H9 (cell line): Measurements from ENCODE around the gene NUFIP2. TPM values are rescaled to one million over a fixed set of nuclear protein-coding genes. Genes with fewer than 3 reads are reported as not detected.

Experiments
- DNase-seq: peaks from one replicate; pipeline ENCODE4 v3.0.0-alpha.2; 2017
- H2AFZ ChIP-seq: one replicate; pipeline ENCODE4 v1.6.1; 2013; ENCODE audit warnings: mild to moderate bottlenecking, low read length, control low read depth, moderate library complexity
- H2AK5ac ChIP-seq: 2 replicates; pipeline ENCODE4 v1.6.1; 2013; ENCODE audit warnings: low read length, control low read depth, mixed read lengths; ENCODE audit not compliant: insufficient read length
- H2BK120ac ChIP-seq: one replicate; pipeline ENCODE4 v1.6.1; 2013; ENCODE audit warnings: low read depth, mild to moderate bottlenecking, low read length, control low read depth, inconsistent platforms; ENCODE audit not compliant: poor library complexity, severe bottlenecking
- H2BK12ac ChIP-seq: 2 replicates; pipeline ENCODE4 v1.6.1; 2013; ENCODE audit warnings: low read length, control low read depth, mixed read lengths, low read depth; ENCODE audit not compliant: insufficient read length
- H2BK15ac ChIP-seq: 2 replicates; pipeline ENCODE4 v1.6.1; 2013; ENCODE audit warnings: low read depth, low read length, control low read depth
- H2BK20ac ChIP-seq: one replicate; pipeline ENCODE4 v1.6.1; 2013; ENCODE audit warnings: low read depth, mild to moderate bottlenecking, low read length, control low read depth, inconsistent platforms; ENCODE audit not compliant: poor library complexity, severe bottlenecking
- H2BK5ac ChIP-seq: 2 replicates; pipeline ENCODE4 v1.6.1; 2013; ENCODE audit warnings: low read length, control low read depth, mixed read lengths; ENCODE audit not compliant: insufficient read length
- H3K14ac ChIP-seq: 2 replicates; pipeline ENCODE4 v1.6.1; 2013; ENCODE audit warnings: low read length, control low read depth; ENCODE audit not compliant: insufficient read depth
- H3K18ac ChIP-seq: 2 replicates; pipeline ENCODE4 v1.6.1; 2013; ENCODE audit warnings: low read depth, mild to moderate bottlenecking, mixed read lengths, low read length, control low read depth; ENCODE audit not compliant: insufficient read length
- H3K23ac ChIP-seq: 2 replicates; pipeline ENCODE4 v1.6.1; 2013; ENCODE audit warnings: low read length, control low read depth, mixed read lengths, low read depth; ENCODE audit not compliant: insufficient read length
- H3K23me2 ChIP-seq: 2 replicates; pipeline ENCODE4 v1.6.1; 2013; ENCODE audit warnings: low read depth, mild to moderate bottlenecking, mixed read lengths, low read length, control low read depth; ENCODE audit not compliant: insufficient read length, poor library complexity, severe bottlenecking
- H3K27ac ChIP-seq: 2 replicates; pipeline ENCODE4 v1.5.1; 2013; ENCODE audit warnings: low read length, control low read depth, mixed read lengths, low read depth; ENCODE audit not compliant: insufficient read length
- H3K27me3 ChIP-seq: 2 replicates; pipeline ENCODE4 v1.6.1; 2013; ENCODE audit warnings: low read length, control low read depth, inconsistent platforms; ENCODE audit not compliant: insufficient read depth
- H3K4ac ChIP-seq: 2 replicates; pipeline ENCODE4 v1.6.1; 2013; ENCODE audit warnings: low read depth, mild to moderate bottlenecking, control low read depth, inconsistent platforms, low read length, moderate library complexity
- H3K4me1 ChIP-seq: 2 replicates; pipeline ENCODE4 v1.6.1; 2013; ENCODE audit warnings: low read length, control low read depth, inconsistent platforms; ENCODE audit not compliant: insufficient read depth
- H3K4me2 ChIP-seq: 2 replicates; pipeline ENCODE4 v1.6.1; 2013; ENCODE audit warnings: low read length, control low read depth, mixed read lengths; ENCODE audit not compliant: insufficient read length, insufficient read depth
- H3K56ac ChIP-seq: 2 replicates; pipeline ENCODE4 v1.6.1; 2013; ENCODE audit warnings: low read depth, mild to moderate bottlenecking, mixed read lengths, low read length, control low read depth; ENCODE audit not compliant: insufficient read length
- H3K79me1 ChIP-seq: 2 replicates; pipeline ENCODE4 v1.6.1; 2013; ENCODE audit warnings: low read depth, mild to moderate bottlenecking, moderate library complexity, low read length, control low read depth, inconsistent platforms; ENCODE audit not compliant: insufficient read depth, poor library complexity, severe bottlenecking
- H3K79me2 ChIP-seq: 2 replicates; pipeline ENCODE4 v1.6.1; 2013; ENCODE audit warnings: low read length, control low read depth, inconsistent platforms; ENCODE audit not compliant: insufficient read depth
- H3K9ac ChIP-seq: 2 replicates; pipeline ENCODE4 v1.6.1; 2013; ENCODE audit warnings: low read length, control low read depth, mixed read lengths; ENCODE audit not compliant: insufficient read length; ENCODE audit errors: extremely low read depth
- H3K9me3 ChIP-seq: one replicate; pipeline ENCODE4 v1.6.1; 2013; ENCODE audit warnings: low read depth, low read length, inconsistent platforms; ENCODE audit not compliant: control insufficient read depth
- H3T11ph ChIP-seq: one replicate; pipeline ENCODE4 v1.6.1; 2013; ENCODE audit warnings: mild to moderate bottlenecking, low read length, control low read depth, inconsistent platforms
- H4K20me1 ChIP-seq: one replicate; pipeline ENCODE4 v1.6.1; 2013; ENCODE audit not compliant: control insufficient read depth, insufficient read length, insufficient read depth
- H4K5ac ChIP-seq: 2 replicates; pipeline ENCODE4 v1.6.1; 2013; ENCODE audit warnings: low read depth, mild to moderate bottlenecking, mixed read lengths, low read length, control low read depth; ENCODE audit not compliant: insufficient read length
- H4K8ac ChIP-seq: replicated peaks from 2 replicates; pipeline ENCODE4 v1.6.1; 2013; ENCODE audit warnings: low read length, control low read depth, mixed read lengths, low read depth; ENCODE audit not compliant: insufficient read length
- H4K91ac ChIP-seq: 2 replicates; pipeline ENCODE4 v1.6.1; 2013; ENCODE audit warnings: low read depth, mild to moderate bottlenecking, moderate library complexity, mixed read lengths, low read length, control low read depth; ENCODE audit not compliant: insufficient read length
- H3K27ac Mint-ChIP-seq, 3 experiments: 2 replicates in 2 of 3; 3 replicates in 1 of 3; pipeline ENCODE4 v1.8.0; 2020 to 2021; ENCODE audit warnings: mixed read lengths in 3 of 3, mild to moderate bottlenecking in 1 of 3, moderate library complexity in 1 of 3
- H3K27me3 Mint-ChIP-seq: 2 replicates; pipeline ENCODE4 v1.8.0; 2021; ENCODE audit warnings: low read depth, mild to moderate bottlenecking, moderate library complexity, mixed read lengths
- H3K36me3 Mint-ChIP-seq, 3 experiments: 2 replicates in 2 of 3; 3 replicates in 1 of 3; pipeline ENCODE4 v1.8.0; 2020 to 2021; ENCODE audit warnings: low read depth in 3 of 3, mixed read lengths in 3 of 3; ENCODE audit not compliant: insufficient read depth in 1 of 3
- H3K4me1 Mint-ChIP-seq, 2 experiments: 2 replicates each; pipeline ENCODE4 v1.8.0; 2020; ENCODE audit warnings: mixed read lengths in 2 of 2
- H3K4me3 Mint-ChIP-seq, 2 experiments: 2 replicates in 1 of 2; 3 replicates in 1 of 2; pipeline ENCODE4 v1.8.0; 2020 to 2021; ENCODE audit warnings: mild to moderate bottlenecking in 2 of 2, mixed read lengths in 2 of 2, moderate library complexity in 1 of 2
- H3K9me3 Mint-ChIP-seq, 2 experiments: 2 replicates in 1 of 2; 3 replicates in 1 of 2; pipeline ENCODE4 v1.8.0; 2020; ENCODE audit warnings: mild to moderate bottlenecking in 2 of 2, mixed read lengths in 2 of 2, moderate library complexity in 1 of 2
- WGBS: extraction: QIAGEN DNeasy Blood & Tissue Kit; methylation state at CpG from one replicate; pipeline ENCODE4 v1.1.7; 2013; ENCODE audit warnings: missing lambda C conversion rate, low lambda C conversion rate, mixed read lengths; ENCODE audit not compliant: insufficient read length; ENCODE audit errors: extremely low coverage; 5-methylcytosine and 5-hydroxymethylcytosine counted together
- total RNA-seq: library from RNA; stranded (reverse); gene quantifications from 2 replicates; pipeline ENCODE4 v1.2.1, GENCODE V29; 2021
- TF ChIP-seq, protein P1 (sequence below): fragments of 200-600 bp; sonication (generic); conservative IDR thresholded peaks from 3 replicates; pipeline ENCODE4 v1.8.0; 2021; ENCODE audit warnings: antibody characterized with exemption, mild to moderate bottlenecking

The NUFIP2 gene
- total RNA-seq, 1 experiment from 2014 or later, result 97.9 TPM

DNA sequence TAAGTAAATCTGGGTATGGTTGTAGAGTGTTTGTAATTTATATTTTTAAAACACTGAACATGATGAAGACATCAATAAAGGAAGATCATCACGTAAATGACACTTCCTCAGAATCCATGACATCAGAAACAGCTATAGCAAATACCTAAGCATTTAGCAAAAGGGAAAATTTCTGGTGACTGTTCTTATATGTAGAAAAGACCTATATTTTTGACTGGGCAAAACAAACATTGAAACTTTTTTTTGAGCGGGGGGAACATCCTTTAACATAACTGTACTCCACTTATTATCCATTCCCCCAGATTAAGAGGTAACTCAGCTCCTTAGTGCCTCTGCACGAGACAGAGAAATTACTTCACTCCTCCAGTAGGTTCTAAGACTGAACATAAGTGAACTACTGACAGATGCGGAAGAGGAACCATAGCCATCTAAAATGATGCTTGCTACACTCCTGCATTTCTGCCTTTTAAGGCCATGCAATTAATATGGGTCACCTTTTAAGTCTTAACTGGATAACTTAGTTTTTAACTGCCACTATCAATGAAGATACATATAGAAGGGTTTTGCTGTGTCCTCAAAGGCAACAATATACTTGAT is 37.9 kb downstream of the NUFIP2 start:
- Mint-ChIP-seq H3K36me3 (peaks cover 3 to 29% (median 7%) of the 10 kb centered on the region in 3 experiments; a peak in 6 of 7 replicates), H3K27ac (no peak overlapping the region; a peak in 1 of 7 replicates), H3K4me3 (no peak overlapping the region), H3K27me3 (no peaks in the 10 kb centered on the region), H3K9me3 (no peaks in the 10 kb centered on the region), H3K4me1 (no peaks in the 10 kb centered on the region)
- no CpG with 5 or more reads among the region's 4 CpGs for WGBS
- Histone ChIP-seq H3K4ac (no peak overlapping the region), H3K79me1 (peaks cover 6% of the 10 kb centered on the region), H2AFZ (no peak overlapping the region), H2AK5ac (no peak overlapping the region), H2BK120ac (no peak overlapping the region), H4K20me1 (no peaks in the 10 kb centered on the region), H3K23ac (no peak overlapping the region), H3K9ac (no peak overlapping the region), H3T11ph (no peak overlapping the region), H2BK15ac (no peak overlapping the region), H3K18ac (no peak overlapping the region), H3K9me3 (no peaks in the 10 kb centered on the region), H3K4me2 (no peak overlapping the region), H3K23me2 (no peaks in the 10 kb centered on the region), H3K27ac (no peak overlapping the region), H3K56ac (no peak overlapping the region), H4K8ac (no peak overlapping the region), H4K5ac (no peak overlapping the region), H3K4me1 (0 out of 2 replicates have a peak, but pooled peaks cover 2% of the 10 kb centered on the region), H4K91ac (no peak overlapping the region), H3K14ac (no peak overlapping the region), H3K27me3 (no peaks in the 10 kb centered on the region), H3K79me2 (no peaks in the 10 kb centered on the region), H2BK20ac (no peak overlapping the region), H2BK12ac (no peak overlapping the region), H2BK5ac (no peak overlapping the region)
- TF ChIP-seq, protein P1, sequence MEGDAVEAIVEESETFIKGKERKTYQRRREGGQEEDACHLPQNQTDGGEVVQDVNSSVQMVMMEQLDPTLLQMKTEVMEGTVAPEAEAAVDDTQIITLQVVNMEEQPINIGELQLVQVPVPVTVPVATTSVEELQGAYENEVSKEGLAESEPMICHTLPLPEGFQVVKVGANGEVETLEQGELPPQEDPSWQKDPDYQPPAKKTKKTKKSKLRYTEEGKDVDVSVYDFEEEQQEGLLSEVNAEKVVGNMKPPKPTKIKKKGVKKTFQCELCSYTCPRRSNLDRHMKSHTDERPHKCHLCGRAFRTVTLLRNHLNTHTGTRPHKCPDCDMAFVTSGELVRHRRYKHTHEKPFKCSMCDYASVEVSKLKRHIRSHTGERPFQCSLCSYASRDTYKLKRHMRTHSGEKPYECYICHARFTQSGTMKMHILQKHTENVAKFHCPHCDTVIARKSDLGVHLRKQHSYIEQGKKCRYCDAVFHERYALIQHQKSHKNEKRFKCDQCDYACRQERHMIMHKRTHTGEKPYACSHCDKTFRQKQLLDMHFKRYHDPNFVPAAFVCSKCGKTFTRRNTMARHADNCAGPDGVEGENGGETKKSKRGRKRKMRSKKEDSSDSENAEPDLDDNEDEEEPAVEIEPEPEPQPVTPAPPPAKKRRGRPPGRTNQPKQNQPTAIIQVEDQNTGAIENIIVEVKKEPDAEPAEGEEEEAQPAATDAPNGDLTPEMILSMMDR, result no peak
- no peak for DNase-seq
